HG02852 (cell line): ENCODE data around the gene UGGT2.
"Not testable (repeated sequence)": the region's sequence is repeated elsewhere in the genome, so short reads cannot be mapped to it uniquely, and the experiment has no call there.

ENCODE experiments used
- ATAC-seq: cut with Tn5 transposase; IDR thresholded peaks from one replicate; pipeline ENCODE4 v1.9.1; 2021; ENCODE audit warnings: mild to moderate bottlenecking, moderate library complexity; ENCODE audit not compliant: unreplicated experiment

The UGGT2 gene

GRCh38 chr13:96051946-96052345 is 1.3 kb downstream of the UGGT2 start:
- ATAC-seq, result not testable (repeated sequence)

DNA sequence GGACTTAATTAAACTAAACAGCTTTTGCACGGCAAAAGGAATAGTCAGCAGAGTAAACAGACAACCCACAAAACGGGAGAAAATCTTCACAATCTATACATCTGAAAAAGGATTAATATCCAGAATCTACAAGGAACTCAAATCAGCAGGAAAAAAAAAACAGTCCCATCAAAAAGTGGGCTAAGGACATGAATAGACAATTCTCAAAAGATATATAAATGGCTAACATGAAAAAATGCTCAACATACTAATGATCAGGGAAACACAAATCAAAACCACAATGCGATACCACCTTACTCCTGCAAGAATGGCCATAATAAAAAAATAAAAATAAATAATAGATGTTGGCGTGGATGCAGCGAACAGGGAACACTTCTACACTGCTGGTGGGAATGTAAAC is 1.7 kb downstream of the UGGT2 start:
- ATAC-seq, result not testable (repeated sequence)

DNA sequence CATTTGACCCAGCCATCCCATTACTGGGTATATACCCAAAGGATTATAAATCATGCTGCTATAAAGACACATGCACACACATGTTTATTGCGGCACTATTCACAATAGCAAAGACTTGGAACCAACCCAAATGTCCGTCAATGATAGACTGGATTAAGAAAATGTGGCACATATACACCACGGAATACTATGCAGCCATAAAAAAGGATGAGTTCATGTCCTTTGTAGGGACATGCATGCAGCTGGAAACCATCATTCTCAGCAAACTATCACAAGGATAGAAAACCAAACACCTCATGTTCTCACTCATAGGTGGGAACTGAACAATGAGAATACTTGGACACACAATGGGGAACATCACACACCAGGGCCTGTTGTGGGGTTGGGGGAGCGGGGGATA is 2.2 kb downstream of the UGGT2 start:
- ATAC-seq, result not testable (repeated sequence)

GRCh38 chr13:96046449-96047126 is 6.6 kb downstream of the UGGT2 start:
- not testable (repeated sequence) for ATAC-seq

DNA sequence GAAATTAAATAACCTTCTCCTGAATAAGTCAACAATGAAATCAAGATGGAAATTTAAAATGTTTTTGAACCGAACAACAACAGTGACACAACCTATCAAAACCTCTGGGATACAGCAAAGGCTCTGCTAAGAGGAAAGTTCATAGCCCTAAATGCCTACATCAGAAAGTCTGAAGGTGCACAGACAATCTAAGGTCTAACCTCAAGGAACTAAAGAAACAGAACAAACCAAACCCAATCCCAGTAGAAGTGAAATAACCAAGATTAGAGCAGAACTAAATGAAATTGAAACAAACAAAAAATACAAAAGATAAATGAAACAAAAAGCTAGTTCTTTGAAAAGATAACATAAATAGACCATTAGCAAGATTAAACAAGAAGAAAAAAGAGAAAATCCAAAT is 9.0 kb downstream of the UGGT2 start:
- no peak for ATAC-seq

- ATAC-seq, result no peak
These were observed 11.7 kb downstream of the UGGT2 start for GRCh38 chr13:96041326-96042110.

DNA sequence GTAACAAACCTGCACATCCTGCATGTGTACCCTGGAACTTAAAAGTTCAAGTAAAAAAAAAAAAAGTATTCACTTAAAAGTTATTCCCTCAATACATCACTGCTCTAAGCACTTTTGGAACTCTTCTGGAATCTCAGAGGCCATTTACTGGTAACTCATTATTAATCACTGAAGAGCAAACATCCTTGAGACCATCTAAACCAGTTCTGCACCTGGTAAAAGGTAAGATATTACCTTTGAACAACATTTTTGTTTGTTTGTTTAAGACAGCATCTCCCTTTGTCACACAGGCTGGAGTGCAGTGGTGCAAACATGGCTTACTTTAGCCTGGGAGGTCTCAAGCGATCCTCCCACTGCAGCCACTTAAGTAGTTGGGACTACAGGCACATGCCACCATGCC is 16.7 kb downstream of the UGGT2 start:
- ATAC-seq, result no peak

GRCh38 chr13:96034662-96035061 is 18.5 kb downstream of the UGGT2 start:
- ATAC-seq, result no peak

GRCh38 chr13:96033220-96034015 is 19.8 kb downstream of the UGGT2 start:
- no peak for ATAC-seq

GRCh38 chr13:96032717-96033116 is 20.5 kb downstream of the UGGT2 start:
- ATAC-seq, result no peak

GRCh38 chr13:96029002-96029401 is 24.2 kb downstream of the UGGT2 start:
- no peak for ATAC-seq

GRCh38 chr13:96027496-96027895 is 25.7 kb downstream of the UGGT2 start:
- no peak for ATAC-seq

GRCh38 chr13:96025283-96025682 is 27.9 kb downstream of the UGGT2 start:
- ATAC-seq, result no peak

DNA sequence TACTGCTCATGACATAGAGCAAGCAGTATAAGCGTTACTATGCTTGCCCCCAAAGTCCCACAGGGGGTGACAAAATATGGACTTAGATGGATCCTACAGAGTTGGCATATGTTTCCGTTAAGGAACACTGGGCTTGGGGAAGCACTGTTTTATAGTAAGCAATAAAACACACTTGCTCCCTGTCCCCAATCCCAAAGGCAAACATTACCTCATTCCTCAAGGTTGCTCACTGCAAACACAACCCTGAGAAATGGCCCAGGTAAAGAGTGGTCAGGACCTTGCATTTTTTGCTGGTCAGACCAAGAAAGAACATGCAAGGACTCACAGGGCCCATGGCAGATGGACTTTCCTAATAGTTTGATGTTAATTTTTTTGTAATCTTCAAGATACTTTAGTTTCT is 32.3 kb downstream of the UGGT2 start:
- no peak for ATAC-seq

DNA sequence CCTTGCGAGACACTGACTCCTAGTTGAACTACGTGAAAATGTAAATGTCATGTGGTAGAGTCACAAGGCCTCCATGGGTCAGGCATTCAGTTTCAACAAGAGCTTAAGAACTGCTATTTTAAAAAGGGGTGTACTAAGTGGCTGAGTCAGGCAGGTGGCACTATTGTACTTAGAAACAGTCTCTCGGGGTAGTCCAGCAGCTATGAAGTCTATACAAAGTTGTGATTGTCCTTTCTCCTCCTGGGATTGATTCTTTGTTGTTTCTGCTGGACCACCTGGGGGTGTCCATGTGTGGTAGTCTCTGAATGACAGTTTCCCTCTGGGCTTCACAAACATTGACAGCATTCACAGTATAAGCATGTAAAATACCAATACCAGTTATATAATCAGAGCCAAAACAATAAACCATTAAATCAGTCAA is 33.0 kb downstream of the UGGT2 start:
- peak; percentile 95 for ATAC-seq

GRCh38 chr13:96018135-96018534 is 35.1 kb downstream of the UGGT2 start:
- no peak for ATAC-seq

DNA sequence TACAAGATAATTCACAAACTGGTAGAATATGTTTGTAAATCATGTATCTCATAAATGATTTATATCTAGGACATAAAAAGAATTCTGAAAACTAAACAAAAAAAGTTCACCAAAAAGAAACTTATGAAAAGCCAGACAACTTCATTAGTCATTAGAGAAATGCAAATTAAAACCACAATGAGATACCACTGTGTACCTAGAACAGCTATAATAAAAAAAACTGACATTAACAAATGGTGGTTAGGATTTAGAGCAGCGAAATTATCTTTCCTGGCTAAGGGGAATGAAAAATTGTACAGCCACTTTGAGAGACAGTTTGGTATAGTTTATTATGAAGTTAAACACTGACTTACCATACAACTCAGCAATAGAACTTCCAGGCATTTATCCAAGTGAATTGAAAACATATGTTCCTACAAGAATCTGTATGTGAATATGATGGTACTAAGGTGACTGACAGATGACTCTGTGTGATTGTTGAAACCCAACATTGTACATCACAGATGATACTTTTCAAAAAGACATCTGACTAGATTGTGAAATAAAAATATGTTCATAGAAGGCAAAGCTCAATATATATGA is 41.8 kb downstream of the UGGT2 start:
- ATAC-seq, result no peak

GRCh38 chr13:96003304-96003703 is 49.9 kb downstream of the UGGT2 start:
- ATAC-seq, result no peak

- ATAC-seq, result no peak
These were observed 50.7 kb downstream of the UGGT2 start for GRCh38 chr13:96002322-96003131.

DNA sequence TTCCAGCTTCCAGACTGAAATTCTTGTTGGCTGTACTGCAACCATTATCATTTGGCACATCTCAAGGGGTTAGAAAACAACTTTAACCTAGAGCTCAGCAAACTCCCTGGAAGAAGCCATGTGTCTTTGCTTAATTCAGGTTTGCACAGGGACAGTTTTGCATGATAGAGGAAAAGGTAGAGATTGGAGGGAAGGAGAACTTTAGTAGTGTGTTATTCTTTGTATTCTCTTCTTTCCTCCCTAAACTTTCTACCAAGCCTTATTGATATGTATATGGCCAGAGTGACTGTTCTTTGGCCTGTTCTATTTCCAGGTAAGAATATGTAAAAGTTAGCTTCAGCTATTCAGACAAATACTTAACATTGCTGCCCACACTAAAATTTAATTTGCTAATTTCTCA is 53.1 kb downstream of the UGGT2 start:
- no peak for ATAC-seq
